ENCODE measurements around the gene NRN1. TPM values are rescaled to one million over a fixed set of nuclear protein-coding genes. Genes with fewer than 3 reads are reported as not detected.
"Not testable (repeated sequence)": the region's sequence is repeated elsewhere in the genome, so short reads cannot be mapped to it uniquely, and the experiment has no call there.

Gene NRN1
- total RNA-seq, 1 experiment from 2014 or later = 64.2 TPM

DNA sequence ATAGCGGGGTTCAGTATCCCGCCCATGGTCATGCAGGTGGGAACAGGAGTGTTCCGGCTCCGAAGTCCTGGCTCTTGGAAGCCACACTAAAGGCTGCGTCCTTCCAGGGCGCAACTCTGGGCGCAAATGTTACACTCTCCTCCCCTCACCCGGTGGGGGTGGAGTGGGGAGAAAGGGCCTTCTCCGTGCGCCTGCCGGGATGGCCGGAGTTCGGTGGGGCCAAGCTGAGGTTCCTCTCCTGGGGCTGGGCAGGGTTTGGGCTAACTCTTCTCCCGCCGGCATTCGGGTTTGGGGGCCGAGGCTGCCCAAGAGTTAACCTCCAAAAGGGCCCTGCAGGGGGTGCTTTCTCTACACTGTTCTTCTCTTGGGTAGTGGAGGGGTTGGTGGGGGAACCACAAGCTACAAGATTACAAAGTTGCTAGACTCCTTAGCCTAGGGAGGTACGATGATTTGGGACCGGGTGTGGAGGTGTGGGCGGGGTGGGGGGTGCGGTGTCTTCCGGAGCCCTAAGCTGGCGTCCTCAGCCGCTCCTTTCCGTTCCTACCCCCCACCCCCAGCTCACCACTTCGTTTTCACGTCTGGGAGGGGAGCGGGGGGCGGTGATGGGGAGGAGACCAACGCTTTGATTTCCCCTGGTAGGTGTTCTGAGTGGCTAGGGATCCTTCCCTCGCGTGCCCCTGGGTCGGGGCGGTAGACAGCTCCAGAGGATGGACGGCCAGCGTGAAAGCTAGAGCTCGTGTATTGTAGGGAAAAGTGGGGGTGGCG lies 12.3 kb downstream of the NRN1 start:
- in situ Hi-C loops (cut with HindIII; ENCODE audit: low pct_unique_long_range_greater_than_20kb, low sequenced_read_pairs) = no loop called here

GRCh38 chr6:5992551-5993225 lies 14.0 kb downstream of the NRN1 start:
- in situ Hi-C loops (cut with HindIII; ENCODE audit: low pct_unique_long_range_greater_than_20kb, low sequenced_read_pairs) = no loop called here
- DNase-seq (ENCODE audit: low read depth, low spot score) = no peak

More for the DNA sequence above, 12.3 kb downstream of the NRN1 start:
- DNase-seq (ENCODE audit: low read depth, low spot score) = no peak

- in situ Hi-C loops (cut with HindIII; ENCODE audit: low pct_unique_long_range_greater_than_20kb, low sequenced_read_pairs) = no loop called here
- DNase-seq (ENCODE audit: low read depth, low spot score) = no peak
These were observed 15.9 kb downstream of the NRN1 start for GRCh38 chr6:5990786-5991185.

DNA sequence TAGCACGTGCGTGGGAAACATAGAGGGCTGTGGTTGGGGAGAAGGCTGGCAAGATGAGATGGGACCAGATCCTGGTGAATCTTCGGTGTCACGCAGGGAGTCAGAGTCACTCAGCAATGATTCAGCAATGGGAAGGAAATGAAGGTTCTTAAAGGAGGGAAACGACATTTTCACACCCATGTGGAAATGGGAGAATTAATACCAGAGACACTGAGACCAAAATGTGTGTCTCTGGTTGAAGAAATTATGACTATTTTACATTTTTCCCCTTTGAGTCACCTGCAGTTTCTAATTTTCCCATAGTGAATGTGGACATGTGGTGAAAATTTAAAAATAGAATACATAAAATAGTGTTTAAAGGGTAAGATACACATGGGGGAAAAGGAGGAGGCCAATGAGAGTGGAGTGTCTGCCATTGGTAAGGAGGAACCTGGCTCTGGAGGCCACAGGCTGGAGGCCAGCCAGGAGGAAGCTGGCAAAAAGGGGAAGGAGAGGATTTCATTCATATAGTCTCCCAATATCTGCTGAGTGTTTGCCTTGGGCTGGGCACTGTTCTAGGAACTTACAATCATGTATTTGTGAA lies 17.5 kb downstream of the NRN1 start:
- in situ Hi-C loops (cut with HindIII; ENCODE audit: low pct_unique_long_range_greater_than_20kb, low sequenced_read_pairs) = no loop called here
- DNase-seq (ENCODE audit: low read depth, low spot score) = no peak

DNA sequence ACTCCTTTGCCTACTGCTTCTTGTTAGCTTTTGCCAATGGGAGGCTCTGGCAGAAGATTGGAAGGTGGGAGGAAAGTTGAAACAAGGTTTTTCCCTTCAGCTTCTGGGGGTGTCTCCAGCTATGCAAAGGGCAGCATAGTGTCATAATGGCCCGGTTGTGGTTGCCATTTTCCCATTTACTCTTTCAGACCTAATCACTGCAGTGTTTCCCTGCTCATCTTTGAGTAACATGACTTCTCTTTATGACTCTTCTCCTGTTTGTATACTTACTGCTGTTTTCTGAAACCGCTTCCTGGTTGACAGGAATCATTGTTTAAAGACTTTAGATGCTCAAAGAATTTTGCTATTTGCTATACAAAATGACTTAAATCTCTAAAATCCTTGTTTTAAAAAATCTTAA lies 19.9 kb downstream of the NRN1 start:
- in situ Hi-C loops (cut with HindIII; ENCODE audit: low pct_unique_long_range_greater_than_20kb, low sequenced_read_pairs) = no loop called here
- DNase-seq (ENCODE audit: low read depth, low spot score) = no peak

DNA sequence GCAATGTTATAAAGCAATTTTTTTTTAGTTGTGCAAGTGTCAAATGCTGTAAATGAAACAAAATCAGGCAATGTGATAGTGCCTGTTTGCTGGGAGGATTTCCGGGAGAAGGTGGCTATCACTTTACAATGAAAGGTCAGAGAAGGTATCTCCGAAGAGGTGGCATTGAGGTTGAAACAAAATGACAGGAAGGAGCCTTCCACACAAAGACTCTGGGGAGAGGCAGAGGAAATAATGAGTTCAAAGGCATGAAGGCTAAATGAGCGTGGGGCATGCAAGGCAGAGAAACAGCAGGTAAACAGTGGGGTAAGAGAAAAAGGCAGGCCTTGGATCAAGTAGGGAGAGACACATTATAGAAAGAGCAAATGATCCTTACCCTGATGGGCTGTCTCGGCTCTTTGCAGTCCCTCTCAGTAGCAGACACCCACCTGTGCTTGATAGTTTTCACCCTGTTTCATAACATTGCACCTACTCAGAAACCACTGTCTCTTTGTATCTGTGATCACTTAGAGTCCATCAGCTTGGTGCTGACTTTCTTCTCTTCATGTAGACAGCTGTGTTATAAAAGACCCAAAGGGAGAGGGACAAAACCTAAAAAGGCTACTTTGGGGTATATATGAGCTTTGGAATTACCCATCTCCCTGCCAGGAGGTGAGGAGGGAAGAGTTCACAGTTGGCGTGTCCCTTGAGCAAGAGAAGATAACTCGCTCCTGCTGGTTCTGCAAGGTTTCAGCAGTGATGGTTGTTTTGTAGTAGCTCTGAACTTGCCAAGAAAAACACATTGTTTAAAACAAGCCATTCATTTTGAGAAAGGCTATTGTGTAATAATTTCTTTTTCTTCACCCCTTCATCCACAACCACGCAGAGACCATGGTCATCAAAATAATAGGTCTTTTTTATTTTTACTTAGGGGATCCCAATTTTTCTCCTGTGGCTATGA lies 22.3 kb downstream of the NRN1 start:
- in situ Hi-C loops (cut with HindIII; ENCODE audit: low pct_unique_long_range_greater_than_20kb, low sequenced_read_pairs) = no loop called here

GRCh38 chr6:5981126-5982026 lies 25.3 kb downstream of the NRN1 start:
- in situ Hi-C loops (cut with HindIII; ENCODE audit: low pct_unique_long_range_greater_than_20kb, low sequenced_read_pairs) = no loop called here
- no peak for DNase-seq (ENCODE audit: low read depth, low spot score)

More for the DNA sequence above, 22.3 kb downstream of the NRN1 start:
- DNase-seq (ENCODE audit: low read depth, low spot score) = no peak

DNA sequence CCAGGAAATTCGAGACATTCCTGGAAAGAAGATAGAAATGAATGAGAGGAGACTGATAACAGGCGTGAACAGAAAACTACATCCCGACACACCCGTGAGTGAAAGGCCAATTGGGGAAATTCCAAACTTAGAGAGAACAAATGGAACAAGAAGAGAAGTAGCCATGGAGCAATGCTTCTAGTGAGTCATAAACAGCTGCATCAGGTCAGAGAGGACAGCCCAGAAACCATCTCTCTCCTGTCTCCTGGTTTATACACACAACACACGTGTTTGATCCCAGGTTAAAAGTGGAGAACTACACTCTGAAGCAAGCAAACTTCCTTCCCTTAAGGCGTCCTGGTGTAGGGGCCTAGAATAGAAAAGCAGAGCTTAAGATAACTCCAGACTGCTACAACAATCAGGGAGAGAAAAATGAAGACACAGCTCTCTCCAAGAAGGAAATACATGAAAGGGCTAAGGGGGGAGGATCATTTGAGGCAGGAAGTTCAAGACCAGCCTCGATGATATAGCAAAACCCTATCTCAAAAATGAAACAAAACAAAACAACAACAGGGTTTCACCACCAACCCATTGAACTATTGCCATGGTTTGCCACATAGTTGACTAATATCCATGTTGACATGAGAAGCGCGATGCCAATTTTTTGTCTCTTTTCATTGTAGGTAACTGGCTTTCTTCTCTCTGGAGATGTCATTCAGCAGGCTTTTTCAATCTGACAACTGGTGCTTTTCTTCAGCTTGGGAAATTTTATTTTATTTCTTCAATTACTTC lies 26.9 kb downstream of the NRN1 start:
- no peak for DNase-seq (ENCODE audit: low read depth, low spot score)
- in situ Hi-C loops (cut with HindIII; ENCODE audit: low pct_unique_long_range_greater_than_20kb, low sequenced_read_pairs) = no loop called here

GRCh38 chr6:5976811-5977210 lies 29.9 kb downstream of the NRN1 start:
- in situ Hi-C loops (cut with HindIII; ENCODE audit: low pct_unique_long_range_greater_than_20kb, low sequenced_read_pairs) = no loop called here
- no peak for DNase-seq (ENCODE audit: low read depth, low spot score)

- in situ Hi-C loops (cut with HindIII; ENCODE audit: low pct_unique_long_range_greater_than_20kb, low sequenced_read_pairs) = no loop called here
- DNase-seq (ENCODE audit: low read depth, low spot score) = no peak
These were observed 37.6 kb downstream of the NRN1 start for GRCh38 chr6:5968817-5969734.

- in situ Hi-C loops (cut with HindIII; ENCODE audit: low pct_unique_long_range_greater_than_20kb, low sequenced_read_pairs); DNase-seq (ENCODE audit: low read depth, low spot score): not testable (repeated sequence)
These were observed 38.7 kb downstream of the NRN1 start for GRCh38 chr6:5968036-5968435.

DNA sequence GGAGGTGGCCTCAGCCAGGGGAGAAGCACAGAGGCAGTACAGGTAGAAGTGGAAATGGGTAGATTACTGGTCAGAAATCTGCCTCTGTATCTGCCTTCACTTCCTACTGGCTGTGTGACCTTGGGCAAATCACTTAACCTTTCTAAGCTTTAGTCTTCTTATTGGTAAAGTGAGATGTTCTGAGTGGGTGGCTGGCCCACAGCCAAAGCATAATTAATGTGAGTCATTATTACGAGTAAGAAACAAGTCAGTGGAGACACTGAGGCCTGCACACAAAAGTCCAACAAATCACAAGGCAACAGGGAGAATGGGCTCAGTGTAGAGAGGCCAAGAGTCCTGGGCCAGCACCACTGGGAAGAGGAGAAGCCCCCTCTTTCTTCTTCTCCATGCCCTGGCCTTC lies 39.1 kb downstream of the NRN1 start:
- in situ Hi-C loops (cut with HindIII; ENCODE audit: low pct_unique_long_range_greater_than_20kb, low sequenced_read_pairs) = no loop called here
- DNase-seq (ENCODE audit: low read depth, low spot score) = no peak

DNA sequence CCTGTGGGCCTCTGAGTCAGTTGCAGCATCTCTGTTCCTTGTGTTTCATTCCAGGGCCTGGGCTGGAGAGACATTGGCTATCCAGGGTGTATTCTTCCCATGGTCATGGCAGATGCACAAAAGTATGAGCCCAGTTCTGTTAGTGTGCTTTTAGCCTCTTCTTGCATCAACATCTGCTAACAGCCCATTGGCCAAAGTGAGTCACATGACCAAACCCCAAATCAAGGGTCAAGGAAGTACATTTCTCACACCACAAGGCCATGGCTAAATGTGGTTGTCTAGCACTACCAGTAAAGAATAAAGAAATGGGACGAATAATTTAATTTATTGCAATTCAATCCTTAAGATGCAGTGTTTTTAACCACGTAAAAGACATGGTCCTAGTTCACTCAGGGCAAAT lies 43.9 kb downstream of the NRN1 start:
- DNase-seq (ENCODE audit: low read depth, low spot score) = no peak
- in situ Hi-C loops (cut with HindIII; ENCODE audit: low pct_unique_long_range_greater_than_20kb, low sequenced_read_pairs) = no loop called here

DNA sequence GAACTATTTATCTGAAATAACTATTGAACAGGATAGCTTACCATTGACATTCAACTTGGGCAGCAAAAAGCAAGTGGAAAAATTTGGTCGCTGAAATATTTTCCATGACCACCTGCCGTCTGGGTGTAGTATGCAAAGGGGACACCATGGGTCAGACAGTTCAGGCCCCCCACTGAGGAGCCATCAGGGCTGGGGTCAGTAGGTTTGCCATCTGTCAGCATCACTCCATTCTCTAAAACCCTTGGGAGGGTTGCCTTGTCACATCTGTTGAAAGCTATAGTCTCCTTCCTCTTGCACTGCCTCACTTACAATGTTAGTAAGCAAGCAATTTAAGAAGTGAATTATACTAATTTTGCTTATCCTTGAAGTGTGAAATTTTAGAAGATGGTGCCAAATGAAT lies 44.9 kb downstream of the NRN1 start:
- no peak for DNase-seq (ENCODE audit: low read depth, low spot score)
- in situ Hi-C loops (cut with HindIII; ENCODE audit: low pct_unique_long_range_greater_than_20kb, low sequenced_read_pairs) = no loop called here

DNA sequence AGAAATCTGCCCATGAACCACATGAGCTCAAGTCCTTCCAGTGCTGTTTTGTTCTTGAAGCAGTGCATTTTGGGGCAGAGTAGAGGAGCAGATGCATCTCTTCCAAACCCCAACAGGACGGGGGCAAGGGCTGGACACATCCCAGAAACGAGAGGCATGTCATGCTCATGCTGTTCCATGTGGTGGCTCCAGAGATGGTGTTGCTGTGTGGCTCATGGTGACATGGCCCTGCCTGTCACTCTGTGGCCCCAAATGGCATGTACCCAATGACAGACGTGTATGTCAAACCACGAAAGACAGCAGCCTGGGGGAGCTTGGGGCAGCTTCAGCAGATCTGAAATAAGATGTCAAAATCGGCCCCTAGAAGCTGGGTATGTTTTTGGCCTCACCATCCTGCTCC lies 46.3 kb downstream of the NRN1 start:
- no peak for DNase-seq (ENCODE audit: low read depth, low spot score)
- in situ Hi-C loops (cut with HindIII; ENCODE audit: low pct_unique_long_range_greater_than_20kb, low sequenced_read_pairs) = no loop called here
